Measurements from ENCODE around the gene FTL.
"Not testable (repeated sequence)": the region's sequence is repeated elsewhere in the genome, so short reads cannot be mapped to it uniquely, and the experiment has no call there.

- not testable (repeated sequence) for TF ChIP-seq EP300 (IDR thresholded peaks at IDR 0.05); CTCF (IDR thresholded peaks at IDR 0.05); USF2 (IDR thresholded peaks at IDR 0.05); HOXA7 (CRISPR knock-in tag; IDR thresholded peaks at IDR 0.05); ESRRA (IDR thresholded peaks at IDR 0.05; ENCODE audit: borderline replicate concordance, low read length); RAD21 (conservative IDR thresholded peaks at IDR 0.05 in 1 of 2, IDR thresholded peaks at IDR 0.05 in 1 of 2); POLR2A (IDR thresholded peaks at IDR 0.05; ENCODE audit: low read length)
These were observed 45.8 kb upstream of the FTL start for GRCh38 chr19:48919271-48919670.
